ENCODE measurements around the gene ITPRID1.
"Not testable (repeated sequence)": the region's sequence is repeated elsewhere in the genome, so short reads cannot be mapped to it uniquely, and the experiment has no call there.

The ITPRID1 gene

GRCh38 chr7:31517513-31517912 is 3.6 kb downstream of the ITPRID1 start:
- no peak for DNase-seq

- no peak for DNase-seq
Observed at GRCh38 chr7:31518766-31519165, 4.9 kb downstream of the ITPRID1 start.

- no peak for DNase-seq
Observed at GRCh38 chr7:31521336-31522010, 7.6 kb downstream of the ITPRID1 start.

GRCh38 chr7:31526864-31527263 is 13.0 kb downstream of the ITPRID1 start:
- no peak for DNase-seq

GRCh38 chr7:31529103-31529502 is 15.2 kb downstream of the ITPRID1 start:
- no peak for DNase-seq

- DNase-seq = not testable (repeated sequence)
Observed at GRCh38 chr7:31540651-31541185, 26.8 kb downstream of the ITPRID1 start.

- DNase-seq = no peak
Observed at GRCh38 chr7:31545549-31545948, 31.7 kb downstream of the ITPRID1 start.

GRCh38 chr7:31549611-31550010 is 35.7 kb downstream of the ITPRID1 start:
- DNase-seq = no peak

- no peak for DNase-seq
Observed at GRCh38 chr7:31550432-31550831, 36.5 kb downstream of the ITPRID1 start.

GRCh38 chr7:31553661-31554081 is 39.8 kb downstream of the ITPRID1 start:
- no peak for DNase-seq

GRCh38 chr7:31562002-31562401 is 48.1 kb downstream of the ITPRID1 start:
- no peak for DNase-seq

- no peak for DNase-seq
Observed at GRCh38 chr7:31563522-31563921, 49.6 kb downstream of the ITPRID1 start.

- no peak for DNase-seq
Observed at GRCh38 chr7:31563951-31564350, 50.1 kb downstream of the ITPRID1 start.

GRCh38 chr7:31564661-31565060 is 50.8 kb downstream of the ITPRID1 start:
- DNase-seq = no peak

GRCh38 chr7:31569528-31569927 is 55.6 kb downstream of the ITPRID1 start:
- DNase-seq = no peak

- DNase-seq = no peak
Observed at GRCh38 chr7:31583526-31583925, 69.6 kb downstream of the ITPRID1 start.

GRCh38 chr7:31583942-31584341 is 70.1 kb downstream of the ITPRID1 start:
- DNase-seq = no peak

GRCh38 chr7:31595390-31595789 is 81.5 kb downstream of the ITPRID1 start:
- DNase-seq = no peak

- DNase-seq = no peak
Observed at GRCh38 chr7:31602041-31602625, 88.2 kb downstream of the ITPRID1 start.

GRCh38 chr7:31603046-31603445 is 89.2 kb downstream of the ITPRID1 start:
- no peak for DNase-seq

GRCh38 chr7:31613604-31614003 is 99.7 kb downstream of the ITPRID1 start:
- DNase-seq = no peak

GRCh38 chr7:31633467-31633866 is 119.6 kb downstream of the ITPRID1 start:
- no peak for DNase-seq

GRCh38 chr7:31633894-31634494 is 120.1 kb downstream of the ITPRID1 start:
- DNase-seq = peak; percentile 62

GRCh38 chr7:31640381-31640780 is 126.5 kb downstream of the ITPRID1 start:
- no peak for DNase-seq
